GM18498 (cell line): ENCODE measurements around the gene PTPRJ.

Experiments
- ATAC-seq: cut with Tn5 transposase; IDR thresholded peaks from one replicate; pipeline ENCODE4 v1.9.1; 2021; ENCODE audit warnings: mild to moderate bottlenecking, moderate library complexity; ENCODE audit not compliant: unreplicated experiment

The PTPRJ gene

DNA sequence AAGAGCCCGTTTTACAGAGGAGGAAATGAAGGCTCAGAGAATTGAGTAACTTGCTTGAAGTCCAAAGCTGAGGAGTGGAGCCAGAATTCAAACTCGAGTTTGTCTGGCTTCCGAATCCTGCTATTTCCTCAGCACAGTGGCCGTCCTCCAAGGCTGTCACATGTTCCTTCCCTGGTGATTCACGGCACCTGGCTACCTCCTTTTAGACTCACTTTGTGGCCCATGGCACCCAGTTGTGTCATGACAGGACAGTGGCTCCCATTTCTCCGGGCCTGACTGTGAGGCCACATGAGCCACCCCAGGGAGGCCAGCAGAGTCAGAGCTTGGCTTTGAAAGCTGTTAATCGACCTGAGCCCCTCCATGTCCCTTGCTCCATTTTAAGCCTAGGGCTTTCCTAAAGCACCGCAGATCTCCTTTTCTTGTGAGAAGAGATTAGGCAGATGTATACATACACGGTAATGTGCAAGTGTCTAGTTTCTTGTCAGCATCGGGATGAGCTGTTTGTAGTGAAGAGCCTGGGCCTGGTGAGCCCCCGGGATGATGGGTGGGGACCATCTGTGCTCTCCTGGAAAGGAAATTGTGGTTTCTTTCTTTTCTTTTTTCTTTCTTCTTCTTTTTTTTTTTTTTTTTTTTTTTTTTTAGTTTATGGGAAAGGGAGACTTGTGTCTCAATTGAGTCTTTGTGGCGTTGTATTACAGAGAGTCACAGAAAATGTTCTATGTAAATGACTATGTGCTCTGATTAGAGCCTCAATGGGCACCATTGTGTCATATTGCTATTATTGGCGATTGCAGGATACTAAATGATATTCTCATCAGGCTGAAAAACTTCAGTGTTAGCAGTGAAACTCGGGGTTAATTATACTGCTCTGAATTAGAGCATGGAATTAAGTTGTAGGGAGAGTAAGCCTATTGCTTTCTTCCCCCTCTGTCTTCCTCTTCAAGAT lies 54.8 kb downstream of the PTPRJ start:
- ATAC-seq = no peak

DNA sequence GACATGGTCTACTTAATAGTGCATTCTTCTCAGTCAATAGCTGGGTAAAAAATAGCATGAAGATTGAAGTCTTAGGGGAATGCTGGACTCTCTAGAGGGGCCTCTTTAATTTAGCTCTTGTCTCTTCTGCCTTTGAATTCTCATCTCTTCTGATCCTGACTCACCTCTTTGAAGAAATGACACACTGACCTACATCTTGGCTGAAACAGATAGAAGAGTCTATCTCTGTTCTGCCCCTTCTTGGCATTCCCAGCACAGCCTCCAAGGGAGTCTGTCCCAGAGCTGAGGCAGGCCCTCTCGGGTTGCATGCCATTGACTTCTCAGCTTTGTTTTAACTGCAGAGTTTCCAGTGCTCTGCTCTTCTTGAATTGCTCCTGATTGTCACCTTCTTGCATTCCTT lies 55.7 kb downstream of the PTPRJ start:
- ATAC-seq = no peak

DNA sequence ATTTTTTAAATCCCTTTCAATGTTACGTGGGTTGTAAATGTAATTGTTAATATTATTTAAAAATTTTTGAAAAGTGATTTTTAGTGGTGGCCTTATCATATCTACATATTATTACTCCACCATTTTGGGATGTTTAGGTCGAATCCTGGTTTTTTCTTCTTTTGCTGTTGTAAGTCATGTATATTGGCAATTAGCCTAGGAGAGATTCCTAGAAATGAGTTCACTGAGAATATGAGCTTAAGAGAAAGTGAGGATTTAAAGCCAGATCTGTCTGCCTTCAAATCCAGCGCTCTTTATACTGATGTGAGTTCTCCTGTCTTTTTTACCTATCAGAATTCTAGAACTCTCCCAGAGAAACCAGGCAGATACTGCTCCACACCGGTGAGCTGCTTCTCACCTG lies 56.1 kb downstream of the PTPRJ start:
- no peak for ATAC-seq

DNA sequence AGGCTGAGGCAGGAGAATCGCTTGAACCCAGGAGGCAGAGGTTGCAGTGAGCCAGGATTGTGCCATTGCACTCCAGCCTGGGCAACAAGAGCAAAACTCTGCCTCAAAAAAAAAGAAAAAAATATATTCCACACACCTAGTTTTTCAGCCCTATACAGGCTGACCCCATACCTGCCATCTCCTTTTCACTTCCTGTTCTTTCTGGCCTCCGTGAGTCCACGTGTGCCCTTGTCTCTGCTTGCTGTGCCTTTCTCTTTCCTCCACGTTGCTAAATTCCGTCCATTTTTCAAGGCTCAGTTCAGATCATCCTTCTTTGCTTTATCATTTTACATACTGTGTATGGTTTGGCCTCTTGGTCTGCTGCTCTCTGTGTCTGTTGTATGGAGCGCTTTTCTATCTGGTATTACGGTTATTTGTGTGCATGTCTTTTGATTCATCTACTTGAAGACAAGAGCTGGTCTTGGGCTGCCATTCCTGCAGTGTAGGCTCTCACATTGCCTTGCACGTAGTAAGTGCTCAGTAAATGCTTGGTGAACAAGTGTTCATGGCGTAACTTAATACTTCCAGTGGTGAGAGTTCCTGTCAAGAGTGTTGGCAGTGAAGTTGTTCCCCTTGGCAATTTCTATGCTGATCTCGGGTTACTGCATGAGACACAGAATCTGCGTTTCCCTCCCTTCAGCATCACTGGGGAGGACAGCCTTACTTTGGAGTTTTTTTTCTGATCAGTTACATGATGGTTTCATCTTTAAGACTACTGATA lies 57.5 kb downstream of the PTPRJ start:
- ATAC-seq = no peak

DNA sequence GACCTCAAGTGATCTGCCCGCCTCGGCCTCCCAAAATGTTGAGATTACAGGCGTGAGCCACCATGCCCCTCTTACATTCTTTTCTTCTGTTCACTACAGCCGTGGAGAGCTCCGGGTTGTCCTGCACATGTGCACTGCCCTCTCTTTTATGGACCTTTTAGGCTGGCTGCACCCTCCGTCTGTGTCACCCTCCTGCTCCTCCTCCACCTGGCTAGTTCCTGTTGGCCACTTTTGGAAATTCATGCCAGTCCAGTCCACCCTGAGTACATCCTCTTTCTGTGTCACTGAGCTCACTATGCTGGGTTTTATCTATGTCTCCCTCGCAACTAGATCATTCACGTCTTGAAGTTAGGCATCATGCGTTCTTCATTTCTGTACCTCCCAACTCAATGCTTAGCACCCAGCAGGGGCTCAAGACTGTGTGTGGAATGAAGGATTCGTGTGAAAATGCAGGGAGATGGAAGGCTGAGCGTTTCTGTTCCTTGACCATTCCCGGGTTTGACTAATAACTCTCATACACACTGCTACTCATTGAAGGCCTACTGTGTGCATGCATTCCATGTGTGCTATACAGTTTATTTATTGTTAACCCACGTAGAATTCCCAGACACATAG lies 60.6 kb downstream of the PTPRJ start:
- ATAC-seq = no peak

DNA sequence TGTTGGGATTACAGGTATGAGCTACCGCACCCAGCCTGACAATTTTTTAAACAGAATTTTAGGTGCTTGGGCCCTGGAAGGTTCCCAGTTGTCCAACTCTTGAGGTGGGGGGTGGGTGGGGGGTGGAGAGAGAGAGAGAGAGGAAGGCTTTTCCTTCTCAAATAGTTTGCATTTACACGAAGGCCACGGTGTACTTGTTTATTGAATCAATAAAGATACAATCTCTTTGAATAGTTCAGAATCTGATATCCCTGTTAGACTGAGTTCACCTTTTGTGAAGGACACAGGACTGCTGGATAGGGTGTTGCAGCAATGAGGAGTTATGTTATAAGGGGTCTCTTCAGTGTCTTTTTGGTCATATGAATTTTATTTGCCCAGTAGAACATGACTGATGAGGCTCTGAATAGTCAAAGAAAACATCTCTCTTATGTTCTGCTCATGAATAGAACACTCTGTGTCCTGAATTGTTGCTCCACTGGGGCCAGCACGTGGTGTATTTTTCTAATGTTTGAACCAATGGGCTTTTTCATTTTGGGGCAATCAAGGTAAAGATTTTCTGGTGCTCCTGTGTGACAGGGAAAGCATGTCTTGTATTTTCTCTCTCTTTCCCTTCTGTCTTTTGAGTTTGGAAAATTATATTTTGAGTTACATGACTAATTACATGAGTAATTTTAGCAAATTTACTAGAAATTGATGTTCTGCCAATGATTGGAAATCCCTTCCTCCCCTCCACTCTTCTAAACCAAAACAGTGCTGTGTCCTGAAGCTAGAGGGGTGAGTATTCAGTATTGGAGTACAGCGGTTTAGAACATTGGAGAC lies 61.7 kb downstream of the PTPRJ start:
- ATAC-seq = no peak

DNA sequence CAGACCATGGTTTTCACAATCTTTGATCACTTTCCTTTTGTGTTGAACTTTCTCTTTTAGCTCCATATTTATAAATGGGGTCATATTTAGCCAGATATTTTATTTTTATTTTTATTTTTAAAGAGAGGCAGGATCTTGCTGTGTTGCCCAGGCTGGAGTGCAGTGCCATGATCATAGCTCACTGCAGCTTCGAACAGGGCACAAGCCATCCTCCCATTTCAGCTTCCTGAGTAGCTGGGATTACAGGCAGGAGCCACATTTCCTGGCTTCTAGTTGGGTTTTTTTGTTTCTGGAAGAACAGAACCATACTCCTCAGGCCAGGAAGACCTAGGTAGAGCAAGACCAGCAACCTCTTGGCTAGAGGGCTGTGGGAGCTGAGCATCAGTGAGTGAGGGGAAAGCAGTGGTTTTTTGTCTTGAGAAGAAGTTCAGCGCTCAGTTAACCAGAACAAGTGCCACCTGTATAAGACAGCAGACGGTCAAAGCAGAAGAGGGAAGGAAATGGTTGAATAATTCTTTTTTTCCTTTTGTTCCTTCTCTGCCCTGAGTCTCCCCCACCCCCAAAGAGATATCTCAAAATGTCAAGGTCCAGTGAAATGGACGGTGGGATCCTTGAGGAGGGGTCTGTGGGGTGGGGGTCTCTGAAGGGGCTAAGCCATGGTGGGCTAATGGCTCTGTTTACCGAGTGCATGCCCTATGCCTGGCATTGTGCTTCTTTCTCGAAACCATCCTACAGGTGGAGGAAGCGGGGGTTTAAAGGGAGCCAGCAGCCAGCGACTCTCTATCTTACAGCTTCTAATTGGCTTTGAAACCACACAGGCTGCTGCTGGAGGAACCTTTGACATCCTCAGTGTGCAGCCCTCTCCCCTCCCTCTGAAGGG lies 63.0 kb downstream of the PTPRJ start:
- no peak for ATAC-seq

DNA sequence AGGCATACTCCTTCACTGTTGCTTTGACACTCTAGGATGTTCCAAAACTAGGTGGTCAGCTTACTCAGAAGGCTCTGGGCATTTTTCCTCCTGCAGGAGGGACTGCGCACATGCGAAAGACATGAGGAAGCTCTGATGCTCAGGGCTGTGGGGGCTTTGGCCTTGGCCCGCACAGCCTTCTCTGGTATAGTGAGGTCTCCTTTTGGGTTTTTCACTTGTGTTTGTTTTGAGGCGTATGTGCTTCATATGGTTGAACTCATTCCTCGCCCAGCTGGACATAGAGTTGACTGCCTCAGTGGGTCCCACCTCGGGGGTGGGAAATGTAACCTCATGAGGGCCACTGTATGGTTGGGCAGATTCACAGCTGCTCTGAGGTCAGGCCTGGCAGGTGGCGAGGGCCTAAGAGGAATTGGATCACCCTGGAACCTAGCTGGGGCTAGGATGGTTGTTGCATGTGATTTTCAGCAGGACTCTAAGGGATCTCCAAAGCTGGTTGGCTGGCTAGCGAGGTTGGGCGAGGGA lies 63.7 kb downstream of the PTPRJ start:
- no peak for ATAC-seq

DNA sequence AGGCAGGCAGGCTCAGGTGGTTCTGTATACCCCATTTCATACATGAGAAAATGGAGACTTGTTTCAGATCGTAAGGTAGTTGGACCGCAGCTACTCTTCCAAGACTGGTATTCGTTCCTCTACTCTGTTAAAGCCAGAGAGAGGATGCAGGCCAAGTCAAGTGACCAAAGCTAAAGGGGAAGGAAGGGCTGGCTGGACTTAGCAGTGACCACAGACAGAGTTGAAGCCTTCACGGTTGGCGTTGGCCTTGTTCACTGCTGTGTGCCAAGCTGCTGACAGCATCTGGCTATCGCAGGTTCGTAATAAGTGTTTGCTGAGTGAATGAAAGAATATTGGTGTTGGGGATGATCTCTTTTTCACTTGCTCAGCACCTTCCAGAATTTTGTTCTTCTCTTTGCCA lies 64.2 kb downstream of the PTPRJ start:
- ATAC-seq = no peak

DNA sequence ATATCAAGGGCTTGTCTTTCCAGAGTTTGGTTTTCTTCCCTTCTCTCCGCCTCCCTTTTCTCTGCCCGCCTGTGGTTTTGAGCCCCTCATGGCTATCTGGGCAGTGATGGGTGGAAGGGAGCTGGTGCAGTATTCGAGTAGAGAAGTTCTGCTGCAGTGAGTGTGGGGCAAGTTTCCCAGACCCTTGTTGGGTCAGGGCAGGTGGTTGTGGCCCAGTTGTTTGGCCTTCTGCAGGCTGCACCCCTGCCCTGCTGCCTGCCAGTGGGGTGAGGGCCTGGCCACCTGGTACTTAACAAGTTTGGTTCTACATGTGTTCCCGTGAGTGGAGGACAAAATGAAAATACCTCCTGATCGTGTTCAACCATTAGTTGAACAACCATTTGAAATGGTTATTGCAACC lies 65.2 kb downstream of the PTPRJ start:
- ATAC-seq = no peak

DNA sequence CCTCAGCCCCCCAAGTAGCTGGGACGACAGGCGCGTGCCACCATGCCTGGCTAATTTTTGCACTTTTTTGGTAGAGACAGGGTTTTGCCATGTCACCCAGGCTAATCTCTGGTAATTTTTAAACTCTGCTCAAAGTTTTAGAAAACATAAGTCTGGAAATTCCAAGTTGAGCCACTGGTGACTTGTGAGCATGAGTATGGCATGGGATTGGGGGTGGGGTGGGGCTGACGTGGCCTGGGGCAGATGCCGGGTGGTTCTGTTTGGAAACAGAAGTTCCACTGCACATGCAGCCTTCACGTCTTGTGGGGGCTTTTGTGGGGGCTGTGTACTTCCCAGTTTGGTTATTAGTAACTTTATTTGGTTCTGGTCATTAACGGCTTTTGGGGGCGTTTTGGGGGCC lies 67.3 kb downstream of the PTPRJ start:
- ATAC-seq = no peak

DNA sequence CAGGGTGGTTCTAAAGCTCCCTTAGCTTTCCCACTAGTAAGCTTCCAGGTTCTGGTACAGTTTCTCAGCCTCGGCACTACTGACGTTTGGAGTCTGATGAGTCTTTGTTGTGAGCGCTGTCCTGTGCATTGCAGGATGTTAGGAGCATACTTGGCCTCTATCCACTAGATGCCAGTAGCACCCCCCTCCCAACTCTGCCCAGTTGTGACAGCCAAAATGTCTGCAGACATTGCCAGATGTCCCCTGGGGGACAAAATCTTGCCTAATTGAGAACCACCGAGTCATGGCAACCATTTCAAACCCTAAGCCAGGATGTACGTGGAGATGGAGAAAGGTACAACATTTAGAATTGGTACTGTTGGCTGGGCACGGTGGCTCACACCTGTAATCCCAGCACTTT lies 68.7 kb downstream of the PTPRJ start:
- ATAC-seq = no peak

DNA sequence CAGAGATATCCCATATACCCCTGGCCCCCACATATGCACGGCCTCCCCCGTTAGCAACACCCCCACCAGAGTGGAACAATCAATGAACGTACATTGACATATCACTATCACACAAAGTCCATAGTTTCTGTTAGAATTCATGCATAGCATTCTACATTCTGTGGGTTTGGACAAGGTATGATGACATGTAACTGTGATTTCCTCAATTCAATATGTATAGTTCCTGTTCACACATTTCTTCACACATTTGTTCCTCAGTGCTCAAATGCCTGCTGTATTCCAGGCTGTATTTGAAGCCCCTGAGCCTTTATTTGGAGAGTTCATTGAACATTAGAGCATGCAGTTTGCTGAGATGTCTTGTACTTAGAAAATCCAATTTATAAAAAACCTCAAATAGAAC lies 69.9 kb downstream of the PTPRJ start:
- ATAC-seq = no peak

DNA sequence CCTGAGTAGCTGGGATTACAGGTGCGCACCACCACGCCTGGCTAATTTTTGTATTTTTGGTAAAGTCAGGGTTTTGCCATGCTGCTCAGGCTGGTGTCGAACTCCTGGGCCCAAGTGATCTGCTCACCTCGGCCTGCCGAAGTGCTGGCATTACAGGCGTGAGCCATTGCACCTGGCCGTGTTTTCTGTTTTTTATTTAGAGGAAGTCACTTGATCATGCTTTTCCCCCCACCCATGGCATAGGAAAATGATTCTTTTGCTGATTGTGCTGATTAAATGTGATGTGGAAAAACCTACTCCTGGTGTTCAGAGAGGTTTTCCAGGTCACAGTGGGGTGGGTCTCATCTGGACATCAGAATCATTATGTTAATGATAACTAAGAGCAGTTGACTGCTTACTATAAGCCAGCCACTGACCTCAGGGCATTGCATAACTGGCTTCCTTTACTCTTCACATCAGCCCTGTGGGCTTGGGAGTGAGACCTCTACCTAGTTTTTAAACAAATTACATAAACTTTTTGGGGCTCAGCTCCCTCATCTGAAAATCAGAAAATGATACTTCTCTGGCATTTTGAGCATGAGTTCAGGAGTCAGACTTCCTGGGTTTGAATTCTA lies 71.0 kb downstream of the PTPRJ start:
- ATAC-seq = no peak

DNA sequence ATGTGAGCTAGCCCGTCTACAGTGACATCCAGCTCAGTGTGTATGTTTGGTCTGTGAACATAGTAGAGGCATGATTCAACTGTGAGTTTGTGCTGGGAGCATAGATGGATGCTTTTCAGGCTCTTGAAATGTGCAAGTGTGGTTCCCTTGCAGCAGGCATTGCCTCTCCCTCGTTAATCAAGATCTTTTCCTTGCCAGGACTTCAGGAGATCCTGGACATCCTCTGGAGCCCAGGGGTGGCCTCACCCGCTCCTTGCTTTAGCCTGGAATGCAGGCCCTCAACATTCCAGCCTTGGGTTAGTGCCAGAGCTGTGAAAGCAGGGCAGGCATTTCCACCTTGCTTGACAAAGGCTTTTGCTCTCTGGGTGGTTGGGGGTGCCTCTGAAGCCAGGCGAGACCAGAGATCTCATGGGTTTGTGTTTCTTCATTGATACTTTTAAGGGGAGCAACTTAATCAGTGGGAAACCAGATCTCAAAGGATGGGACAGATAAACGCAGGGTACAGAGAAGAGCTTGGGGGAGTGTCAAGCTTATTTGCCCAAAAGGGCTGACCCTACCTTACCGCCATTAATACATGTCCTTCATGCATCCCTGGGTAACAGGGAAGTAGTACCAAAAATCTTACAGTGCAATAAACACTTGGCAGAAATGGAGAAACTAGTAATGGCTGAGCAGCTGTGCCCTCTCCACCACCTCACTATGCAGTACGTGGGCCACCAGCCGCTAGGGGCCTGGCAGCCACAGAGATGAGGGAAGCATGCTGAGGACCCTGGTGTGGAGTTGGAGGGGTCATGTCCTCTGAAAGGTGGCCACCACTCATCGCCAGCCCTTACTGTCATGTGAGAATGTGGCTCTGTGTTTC lies 72.1 kb downstream of the PTPRJ start:
- ATAC-seq = no peak

DNA sequence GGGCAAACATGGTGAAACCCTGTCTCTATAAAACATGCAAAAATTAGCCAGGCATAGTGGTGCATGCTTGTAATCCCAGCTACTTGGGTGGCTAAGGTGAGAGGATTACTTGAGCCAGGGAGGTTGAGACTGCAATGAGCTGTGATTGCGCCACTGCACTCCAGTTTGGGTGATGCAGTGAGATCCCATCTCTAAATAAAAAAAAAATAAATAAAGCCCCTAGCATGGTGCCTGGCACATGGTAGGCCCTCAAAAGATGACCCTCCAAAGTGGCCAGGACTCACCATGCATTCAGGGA lies 74.6 kb downstream of the PTPRJ start:
- no peak for ATAC-seq

DNA sequence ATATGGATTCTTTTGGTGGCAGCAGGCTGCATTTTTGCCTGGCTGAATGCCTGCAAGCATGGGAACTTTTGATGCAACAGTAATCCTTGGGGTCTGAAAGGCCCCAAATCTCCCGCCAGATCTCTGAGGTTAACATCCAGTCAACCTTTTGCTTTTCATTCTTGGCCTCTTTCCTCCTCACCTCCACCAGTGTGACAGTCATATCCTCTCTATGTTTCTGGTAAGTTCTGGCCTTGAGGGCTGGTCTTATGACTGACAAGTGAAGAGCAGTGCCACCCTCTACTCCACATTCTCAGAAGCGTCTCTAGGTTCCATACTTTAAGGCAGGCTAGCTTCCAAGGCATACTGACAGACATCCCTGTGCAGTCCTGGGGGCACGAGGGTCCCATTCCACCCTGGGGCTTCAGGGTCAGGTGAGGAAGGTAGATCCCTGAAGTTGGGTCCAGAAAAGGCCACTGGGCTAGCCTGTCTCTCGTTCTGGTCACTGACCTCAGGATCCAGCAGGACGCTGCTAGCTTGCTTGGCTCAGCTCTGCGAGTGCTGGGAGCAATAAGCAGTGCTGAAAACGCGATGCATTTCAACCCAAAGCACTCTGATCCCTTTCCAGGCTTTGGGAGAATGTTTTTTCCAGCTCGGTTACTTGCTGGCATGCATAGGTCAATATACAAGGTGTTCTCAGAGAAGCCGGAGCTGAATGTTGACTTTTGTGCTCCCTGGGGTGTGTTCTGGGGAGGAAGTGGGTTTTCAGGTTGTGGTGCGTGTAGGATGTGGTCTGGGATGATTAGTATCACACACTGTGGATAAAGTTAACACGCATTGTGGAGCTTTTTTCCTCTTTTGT lies 75.2 kb downstream of the PTPRJ start:
- ATAC-seq = no peak
